GM18870 (cell line): ENCODE data around the gene EPHB3.
"Not testable (repeated sequence)": the region's sequence is repeated elsewhere in the genome, so short reads cannot be mapped to it uniquely, and the experiment has no call there.

Experiments used
- ATAC-seq: cut with Tn5 transposase; IDR thresholded peaks from one replicate; pipeline ENCODE4 v1.9.1; 2021; ENCODE audit warnings: moderate library complexity; ENCODE audit not compliant: unreplicated experiment

Gene EPHB3

GRCh38 chr3:184619369-184619768, 57.8 kb downstream of the EPHB3 start:
- no peak for ATAC-seq

DNA sequence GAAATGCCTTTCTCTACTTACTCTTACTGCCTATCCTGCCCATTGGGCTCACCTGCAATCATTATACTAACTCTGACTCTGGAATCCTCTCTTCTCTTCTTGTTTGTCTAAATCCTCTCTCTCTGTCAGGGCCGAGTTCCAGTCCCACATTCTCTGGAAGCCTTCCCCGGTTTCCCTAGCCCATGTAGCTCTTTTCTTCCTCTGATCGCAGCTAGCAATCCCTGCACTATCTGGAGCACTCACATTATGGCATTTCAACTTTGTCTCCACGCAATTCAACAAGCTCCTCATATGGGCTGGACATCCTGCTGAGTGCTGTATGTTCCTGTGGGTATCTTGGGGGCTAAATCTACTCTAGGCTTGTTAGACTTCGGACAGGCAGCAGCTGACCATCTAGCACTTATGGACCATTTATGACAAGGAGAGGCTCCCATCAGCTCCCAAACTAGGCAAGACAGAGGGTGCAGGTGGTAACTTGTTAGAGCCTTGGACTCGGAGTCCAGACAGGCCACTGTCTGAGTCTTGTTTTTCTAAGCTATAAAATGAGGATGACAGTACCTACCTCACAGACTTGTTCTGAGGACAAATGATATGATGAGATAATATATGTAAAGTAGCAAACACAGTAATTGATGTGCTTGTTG, 58.3 kb downstream of the EPHB3 start:
- ATAC-seq = no peak

DNA sequence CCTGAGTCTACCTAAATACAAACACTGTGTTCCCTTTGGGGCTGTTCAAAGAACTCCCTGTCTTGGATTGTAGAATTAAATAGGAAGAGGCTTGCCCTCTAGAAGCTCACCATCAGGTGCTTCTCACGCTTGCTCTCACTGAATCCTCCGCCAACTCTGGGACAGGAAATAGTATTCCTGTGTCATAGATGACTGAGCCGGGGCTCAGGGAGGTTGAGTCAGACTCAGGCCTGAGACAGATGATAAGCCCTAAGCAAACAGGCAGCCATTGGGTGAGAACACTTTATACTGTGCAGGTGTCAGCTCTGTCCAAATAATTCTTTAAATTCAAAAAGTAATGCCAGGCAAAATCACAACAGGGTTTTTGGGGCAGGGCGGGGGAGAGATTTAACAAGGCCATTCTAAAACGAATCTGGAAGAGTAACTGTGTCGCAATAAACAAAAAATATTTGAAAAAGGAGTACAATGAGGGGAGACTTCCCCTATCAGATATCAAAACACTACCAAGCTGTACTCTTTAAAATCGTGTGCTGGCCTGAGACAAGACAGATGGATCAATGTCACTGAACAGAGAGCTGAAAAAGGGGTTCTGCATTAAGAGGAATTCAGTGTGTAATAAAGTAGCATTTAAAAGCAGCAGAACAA, 59.0 kb downstream of the EPHB3 start:
- no peak for ATAC-seq

GRCh38 chr3:184622156-184622555, 60.6 kb downstream of the EPHB3 start:
- not testable (repeated sequence) for ATAC-seq

GRCh38 chr3:184626923-184627322, 65.3 kb downstream of the EPHB3 start:
- no peak for ATAC-seq

DNA sequence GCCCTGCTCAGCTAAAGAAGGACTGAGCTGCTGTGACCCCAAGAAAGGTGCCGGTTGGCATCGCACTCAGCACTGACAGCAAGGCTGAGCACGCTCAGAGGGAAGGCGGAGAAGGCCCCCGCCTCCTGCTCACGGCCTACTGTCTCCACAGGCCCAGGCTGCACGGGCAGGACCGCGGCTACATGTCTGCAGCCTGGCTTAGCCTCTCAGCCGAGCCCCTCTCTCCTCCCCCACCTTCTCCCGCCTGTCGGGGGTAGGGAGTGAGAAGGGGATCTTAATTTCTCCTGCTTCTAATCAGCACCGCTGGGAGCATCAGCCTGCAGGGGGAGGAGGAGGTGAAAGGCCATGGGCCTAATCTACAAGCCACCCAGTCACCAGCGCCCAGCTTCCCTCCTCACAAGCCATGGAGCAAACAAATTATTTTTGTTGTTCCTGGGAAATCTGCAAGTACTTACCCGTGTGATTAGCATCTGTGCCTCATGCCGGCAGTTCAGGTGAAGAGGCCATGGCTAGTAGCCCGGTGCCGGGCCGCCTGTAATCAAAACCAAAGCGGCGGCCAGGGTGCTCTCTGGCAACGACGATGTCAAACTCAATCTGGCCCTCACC, 68.1 kb downstream of the EPHB3 start:
- ATAC-seq = no peak

- ATAC-seq = no peak
Observed at GRCh38 chr3:184630861-184631471, 69.4 kb downstream of the EPHB3 start.

GRCh38 chr3:184631472-184631861, 69.9 kb downstream of the EPHB3 start:
- no peak for ATAC-seq
